GM10266 (cell line): Measurements from ENCODE around the gene MICU1.

Source experiments
- DNase-seq: peaks from one replicate; pipeline ENCODE4 v3.0.0; 2012; ENCODE audit errors: extremely low spot score
- CTCF ChIP-seq: IDR thresholded peaks from 2 replicates; pipeline ENCODE4 v1.5.1; 2012; ENCODE audit warnings: mild to moderate bottlenecking, low read depth; ENCODE audit not compliant: control insufficient read depth, insufficient read depth; ENCODE audit errors: missing control alignments

MICU1 gene

GRCh38 chr10:72517244-72517643 is 108.6 kb downstream of the MICU1 start:
- no peak for TF ChIP-seq CTCF
- no peak for DNase-seq

GRCh38 chr10:72515455-72515854 is 110.4 kb downstream of the MICU1 start:
- DNase-seq: no peak
- no peak for TF ChIP-seq CTCF

- no peak for DNase-seq
- no peak for TF ChIP-seq CTCF
Observed at GRCh38 chr10:72513910-72514309, 112.0 kb downstream of the MICU1 start.

- DNase-seq: no peak
- no peak for TF ChIP-seq CTCF
Observed at GRCh38 chr10:72511459-72511858, 114.4 kb downstream of the MICU1 start.

- no peak for TF ChIP-seq CTCF
- no peak for DNase-seq
Observed at GRCh38 chr10:72509941-72510340, 115.9 kb downstream of the MICU1 start.

GRCh38 chr10:72509206-72509799 is 116.6 kb downstream of the MICU1 start:
- TF ChIP-seq CTCF: no peak
- DNase-seq: no peak

- no peak for DNase-seq
- no peak for TF ChIP-seq CTCF
Observed at GRCh38 chr10:72508033-72508432, 117.8 kb downstream of the MICU1 start.
